ENCODE measurements around the gene P2RX5. TPM values are rescaled to one million over a fixed set of nuclear protein-coding genes. Genes with fewer than 3 reads are reported as not detected.
A peak's percentile ranks its signal among the peaks of the same experiment; 100 is the strongest.

P2RX5 gene
- total and polyA plus RNA-seq, 2 experiments from 2014 or later = 7.5 to 13.6 TPM

GRCh38 chr17:3740611-3741073 lies 44.7 kb upstream of the P2RX5 start:
- ATAC-seq (peak; percentile 12), DNase-seq (ENCODE audit: low spot score) (no peak)
- Histone ChIP-seq H3F3A (replicated peaks; ENCODE audit: low read depth) (peaks cover 10% of the 10 kb centered on the region; the same call in 1 of the 2 replicates), H3K27ac (ENCODE audit: low read depth) (no peak overlapping the region), H3K4me1 (ENCODE audit: insufficient read depth) (peaks cover 24% of the 10 kb centered on the region; the same call in 1 of the 2 replicates), H3K9me2 (ENCODE audit: insufficient read depth) (no peaks in the 10 kb centered on the region), H3K27me3 (ENCODE audit: insufficient read depth) (no peaks in the 10 kb centered on the region), H2AFZ (peak overlapping the region; percentile 23; the same call in 1 of the 2 replicates), H4K20me1 (replicated peaks; ENCODE audit: insufficient read depth) (no peaks in the 10 kb centered on the region), H3K4me3 (no peak overlapping the region), H3K4me2 (no peak overlapping the region), H3K36me3 (ENCODE audit: insufficient read depth) (no peaks in the 10 kb centered on the region), H3K79me2 (replicated peaks; ENCODE audit: insufficient read depth) (no peaks in the 10 kb centered on the region)
- Mint-ChIP-seq H3K36me3 (ENCODE audit: low read depth) (no peaks in the 10 kb centered on the region), H3K9me3 (0 out of 3 replicates have a peak, but pooled peaks cover 3% of the 10 kb centered on the region), H3K4me1 (peaks cover 28% of the 10 kb centered on the region), H3K4me3 (no peak overlapping the region), H3K27me3 (ENCODE audit: insufficient read depth, low read depth, poor library complexity) (peaks cover 10% of the 10 kb centered on the region), H3K27ac (0 out of 2 replicates have a peak overlapping the region, but pooled peaks have one; percentile 36)
- TF ChIP-seq CREB1 (CRISPR knock-in tag; IDR thresholded peaks at IDR 0.05; ENCODE audit: low read depth) = no peak
- no peak for TF ChIP-seq ZNF462 (CRISPR knock-in tag; IDR thresholded peaks at IDR 0.05)
- TF ChIP-seq ETS1 (IDR thresholded peaks at IDR 0.05) = no peak
- no peak for TF ChIP-seq CTCF (conservative IDR thresholded peaks at IDR 0.05; ENCODE audit: low read depth in 2 of 2)

All from GM23338 (cell line).